ENCODE results near the gene KDM2A.
"Not testable (repeated sequence)": the region's sequence is repeated elsewhere in the genome, so short reads cannot be mapped to it uniquely, and the experiment has no call there.

Gene KDM2A

DNA sequence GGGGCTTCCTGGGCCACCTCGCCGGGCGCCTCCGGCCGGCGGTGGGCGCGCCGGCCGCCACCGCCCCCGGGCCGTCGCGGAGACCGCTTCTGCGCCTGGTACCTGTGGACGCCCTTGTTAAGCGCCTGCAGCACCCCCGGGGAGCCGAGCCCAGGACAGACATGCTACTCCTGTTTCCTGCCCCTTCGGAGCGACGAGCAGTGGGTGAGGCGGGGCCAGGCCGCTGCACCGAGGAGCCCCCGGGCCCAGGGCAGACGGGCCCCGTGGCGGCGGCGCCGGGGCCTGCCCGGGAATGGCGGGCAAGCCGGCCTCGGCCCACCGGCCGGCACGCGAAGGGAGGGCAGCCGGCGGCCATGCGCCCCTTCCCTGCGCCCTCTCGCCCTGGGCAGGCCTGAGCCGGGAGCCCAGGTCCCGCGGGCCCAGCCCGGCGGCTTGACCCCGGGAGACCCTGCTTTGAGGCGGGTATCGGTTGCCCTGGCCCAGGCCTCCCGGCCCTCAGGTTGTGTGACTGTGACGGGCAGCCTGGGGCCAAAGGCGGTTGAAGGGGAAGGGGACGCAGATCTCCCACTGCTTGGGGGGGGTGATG lies 789 bp upstream of the KDM2A start:
- peak; percentile 61 for DNase-seq

DNA sequence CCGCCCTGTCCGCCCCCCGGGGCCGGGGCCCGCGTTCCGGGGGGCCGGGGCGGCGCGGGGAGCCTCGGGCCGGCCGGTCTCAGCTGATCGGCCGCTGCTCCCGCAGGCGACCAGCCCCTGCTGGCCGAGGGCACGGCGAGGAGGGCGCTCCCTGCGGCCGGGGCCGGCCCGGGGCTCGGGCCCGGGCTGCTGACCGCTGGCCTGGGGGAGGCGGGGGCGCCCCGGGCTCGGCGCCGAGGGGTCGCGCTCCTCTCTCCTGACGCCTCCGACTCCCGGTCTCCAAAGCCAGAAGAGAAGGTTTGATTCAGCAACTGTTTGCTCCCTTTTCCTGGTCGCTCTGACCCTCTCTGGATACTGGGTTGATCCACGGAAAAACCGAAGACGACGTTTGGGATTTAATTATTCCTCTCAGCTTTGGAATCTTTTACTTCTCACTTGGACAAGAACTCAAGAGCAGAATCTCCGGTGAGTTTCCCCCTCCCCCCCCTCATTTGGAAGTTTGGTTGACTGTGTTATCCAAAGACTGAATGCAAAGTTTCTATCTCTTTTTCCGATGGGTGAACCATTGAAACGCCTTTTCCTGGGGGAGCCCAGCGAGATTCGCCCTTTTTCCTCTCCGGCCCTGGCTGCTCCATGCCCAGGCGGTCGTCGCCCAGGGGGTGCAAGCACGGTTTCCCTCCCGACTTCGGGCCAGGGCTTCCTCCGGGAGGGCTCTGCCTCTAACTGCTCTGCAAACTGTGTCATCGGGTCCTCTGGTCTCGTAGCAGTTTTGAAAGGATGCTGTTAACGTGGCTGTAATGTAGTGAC lies 725 bp downstream of the KDM2A start:
- peak; percentile 46 for DNase-seq

DNA sequence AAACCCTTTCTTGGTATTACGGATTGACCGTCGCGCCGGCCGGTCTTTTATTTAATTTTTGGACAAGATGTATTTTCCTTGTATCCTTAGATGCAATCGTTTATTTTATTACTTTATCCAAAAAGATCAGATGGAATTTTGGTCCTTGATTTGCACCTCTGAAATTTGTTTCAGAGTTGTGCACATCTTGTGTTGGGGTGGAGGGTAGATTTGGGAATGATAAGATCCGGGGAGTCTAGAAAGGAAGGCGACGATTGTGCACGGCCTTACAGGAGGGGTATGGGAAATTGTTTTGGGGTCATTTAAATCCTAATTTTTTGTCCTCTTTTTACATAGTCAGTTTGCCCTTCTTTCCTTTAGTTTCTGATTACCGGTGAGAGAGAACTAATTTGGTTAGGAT lies 1.4 kb downstream of the KDM2A start:
- DNase-seq = peak; percentile 26

DNA sequence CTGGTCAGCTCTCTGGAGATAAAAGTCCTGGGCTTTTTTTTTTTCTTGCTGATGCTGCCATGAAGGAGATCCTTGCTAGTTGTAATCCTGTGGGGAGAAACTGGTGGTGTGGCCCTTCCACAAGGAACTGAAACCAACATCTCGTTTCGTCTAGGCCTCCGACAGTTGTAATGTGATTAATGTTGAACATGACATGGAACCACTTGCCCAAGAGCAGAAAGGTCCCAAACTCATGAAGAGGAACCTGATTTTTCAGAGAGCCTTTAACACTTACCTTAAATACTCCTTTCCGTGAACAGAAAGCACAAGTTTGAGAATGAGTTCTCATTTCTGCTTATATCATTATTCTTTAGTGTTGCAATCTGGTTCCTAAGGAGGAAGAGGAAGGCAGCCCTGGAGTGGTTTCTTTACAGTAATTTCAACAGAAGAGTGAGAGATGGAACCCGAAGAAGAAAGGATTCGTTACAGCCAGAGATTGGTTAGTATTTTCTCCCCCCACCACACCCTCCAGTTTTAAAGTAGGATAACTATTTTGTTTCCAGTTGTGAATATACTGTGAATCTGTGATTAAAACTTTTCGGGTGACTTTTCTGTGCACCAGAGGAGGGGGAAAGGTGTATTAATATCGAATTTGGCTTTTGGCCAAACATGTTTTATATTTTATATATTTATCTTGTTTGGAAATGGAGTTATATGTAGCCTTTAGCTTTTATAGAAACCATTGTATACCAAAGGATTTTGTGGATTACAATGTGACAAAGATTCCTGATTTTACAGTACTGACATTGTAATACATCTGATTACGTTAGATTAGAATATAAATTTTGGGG lies 2.0 kb downstream of the KDM2A start:
- DNase-seq = peak; percentile 75

DNA sequence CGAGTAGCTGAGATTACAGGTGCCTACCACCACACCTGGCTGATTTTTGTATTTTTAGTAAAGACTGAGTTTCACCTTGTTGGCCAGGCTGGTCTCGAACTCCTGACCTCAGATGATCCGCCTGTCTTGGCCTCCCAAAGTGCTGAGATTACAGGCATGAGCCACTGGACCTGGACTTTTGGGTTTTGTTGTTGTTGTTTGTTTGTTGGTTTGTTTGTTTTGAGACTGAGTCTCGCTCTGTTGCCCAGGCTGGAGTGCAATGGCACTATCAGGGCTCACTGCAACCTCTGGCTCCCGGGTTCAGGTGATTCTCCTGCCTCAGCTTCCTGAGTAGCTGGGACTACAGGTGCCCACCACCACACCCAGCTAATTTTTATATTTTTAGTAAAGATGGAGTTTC lies 4.7 kb downstream of the KDM2A start:
- DNase-seq = not testable (repeated sequence)

DNA sequence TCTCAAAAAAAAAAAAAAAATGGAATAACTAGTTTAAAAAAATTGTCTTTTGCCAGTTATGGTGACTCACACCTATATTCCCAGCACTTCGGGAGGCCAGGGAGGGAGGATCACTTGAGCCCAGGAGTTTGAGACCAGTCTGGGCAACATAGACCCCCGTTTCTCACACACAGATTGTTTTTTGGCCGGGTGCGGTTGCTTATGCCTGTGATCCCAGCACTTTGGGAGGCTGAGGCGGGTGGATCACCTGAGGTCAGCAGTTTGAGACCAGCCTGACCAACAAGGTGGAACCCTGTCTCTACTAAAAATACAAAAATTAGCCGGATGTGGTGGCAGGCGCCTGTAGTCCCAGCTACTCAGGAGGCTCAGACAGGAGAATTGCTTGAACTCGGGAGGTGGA lies 7.2 kb downstream of the KDM2A start:
- DNase-seq = not testable (repeated sequence)

DNA sequence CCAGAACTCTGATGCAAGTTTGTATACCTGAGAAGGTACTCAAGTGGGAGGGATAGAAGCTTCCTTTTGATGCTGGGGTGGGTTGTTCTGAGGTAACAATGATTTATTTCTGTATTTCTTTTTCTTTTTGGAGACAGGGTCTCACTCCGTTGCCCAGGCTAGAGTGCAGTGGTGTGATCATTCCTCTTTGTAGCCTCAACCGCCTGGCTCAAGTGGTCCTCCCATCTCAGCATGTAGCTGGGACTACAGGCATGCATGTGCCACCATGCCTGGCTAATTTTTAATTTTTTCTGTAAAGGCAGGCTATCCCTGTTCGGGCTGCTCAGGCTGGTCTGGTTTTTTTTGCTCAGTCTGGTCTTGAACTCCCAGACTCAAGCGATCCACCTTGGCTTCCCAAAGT lies 7.9 kb downstream of the KDM2A start:
- DNase-seq = no peak

DNA sequence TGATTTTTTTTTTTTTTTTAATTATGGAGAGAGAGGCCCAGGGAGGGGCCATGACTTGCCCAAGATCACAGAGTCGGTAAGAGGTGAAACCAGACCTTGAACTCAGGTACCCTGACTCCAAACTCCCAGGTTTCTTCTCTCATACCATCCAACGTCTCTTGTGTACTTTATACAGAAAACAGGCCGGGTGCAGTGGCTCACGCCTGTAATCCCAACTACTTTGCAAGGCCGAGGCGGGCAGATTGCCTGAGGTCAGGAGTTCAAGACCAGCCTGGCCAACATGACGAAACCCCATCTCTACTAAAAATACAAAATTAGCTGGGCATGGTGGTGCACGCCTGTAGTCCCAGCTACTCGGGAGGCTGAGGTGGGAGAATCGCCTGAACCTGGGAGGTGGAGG lies 11.8 kb downstream of the KDM2A start:
- DNase-seq = not testable (repeated sequence)

DNA sequence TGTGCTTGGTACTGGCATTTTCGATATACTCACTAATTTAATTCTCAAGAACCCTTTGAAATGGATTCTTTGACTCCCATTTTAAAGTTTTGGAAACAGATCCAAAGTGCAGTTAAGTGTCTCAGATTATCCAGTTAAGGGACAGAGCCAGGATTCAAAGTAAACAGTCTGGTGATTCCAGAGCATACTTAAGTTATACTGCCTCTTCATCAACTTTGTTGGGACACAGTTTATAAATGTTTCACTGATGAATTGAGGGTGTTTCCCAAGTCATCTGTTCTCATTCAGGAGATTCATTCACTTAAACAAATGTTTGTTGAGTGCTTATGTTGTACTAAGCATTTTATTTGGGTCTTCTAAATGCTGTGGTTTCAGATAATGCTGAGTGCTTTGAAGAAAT lies 17.1 kb downstream of the KDM2A start:
- no peak for DNase-seq

DNA sequence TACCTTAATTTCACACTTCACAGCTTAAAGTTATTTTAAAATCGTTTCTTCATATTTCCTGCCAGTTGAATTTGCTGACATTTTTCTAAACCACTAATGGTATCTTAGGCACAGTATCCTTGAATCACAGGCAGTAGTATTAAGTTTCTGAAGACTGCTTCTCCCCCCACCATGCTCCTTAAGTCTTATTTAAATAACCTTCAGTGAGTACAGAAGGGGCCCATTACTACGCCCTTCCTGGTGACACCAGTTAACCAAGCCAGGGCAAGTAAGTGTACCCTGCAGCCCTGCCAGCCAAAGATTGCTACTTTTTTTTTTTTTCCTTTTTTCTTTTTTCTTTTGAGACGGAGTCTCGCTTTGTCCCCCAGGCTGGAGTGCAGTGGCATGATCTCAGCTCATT lies 19.9 kb downstream of the KDM2A start:
- DNase-seq = no peak

DNA sequence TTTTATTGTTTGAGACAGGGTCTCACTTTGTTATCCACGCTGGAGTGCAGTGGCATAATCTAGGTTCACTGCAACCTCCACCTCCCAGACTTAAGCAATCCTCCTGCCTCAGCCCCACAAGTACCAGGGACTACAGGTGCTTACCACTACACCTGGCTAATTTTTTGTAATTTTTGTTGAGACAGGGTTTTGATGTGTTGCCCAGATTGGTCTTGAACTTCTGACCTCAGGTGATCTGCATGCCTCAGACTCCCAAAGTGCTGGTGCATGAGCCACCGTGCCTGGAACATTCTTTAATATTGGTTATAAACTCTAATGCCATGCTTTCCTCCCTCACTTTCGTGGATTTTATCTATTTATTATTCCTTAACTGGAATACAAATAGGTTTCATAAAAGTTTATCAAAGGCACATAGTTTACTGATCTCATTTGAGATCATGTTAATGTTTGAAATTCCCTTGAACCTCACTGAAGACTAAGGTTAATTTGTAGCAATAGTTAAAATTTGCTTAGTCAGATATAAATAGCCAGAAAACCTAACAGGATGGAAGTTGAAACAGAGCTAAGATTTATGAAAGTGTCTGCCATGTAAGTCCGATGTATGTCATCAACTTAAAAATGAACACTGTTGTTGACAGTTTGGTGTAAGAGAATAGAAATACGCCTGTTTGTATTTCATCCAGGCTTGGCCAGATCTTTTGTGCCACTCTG lies 27.6 kb downstream of the KDM2A start:
- DNase-seq = no peak

DNA sequence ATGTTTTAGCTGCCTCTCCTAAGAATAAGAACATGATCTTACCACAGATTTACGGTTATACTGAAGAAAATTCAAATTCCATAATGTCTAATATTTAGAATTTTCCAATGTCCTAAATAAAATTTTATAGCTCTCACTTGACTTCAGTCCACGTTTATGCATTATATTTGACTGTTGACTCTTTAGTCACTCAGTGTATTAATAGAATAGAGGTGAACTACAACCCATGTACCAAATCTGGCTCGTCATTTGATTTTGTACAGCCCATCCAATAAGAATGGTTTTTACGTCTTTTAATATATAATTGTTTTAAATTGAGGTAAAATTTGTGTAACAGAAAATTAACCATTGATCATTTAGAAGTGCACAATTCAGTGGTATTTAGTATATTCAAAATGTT lies 34.9 kb downstream of the KDM2A start:
- no peak for DNase-seq

DNA sequence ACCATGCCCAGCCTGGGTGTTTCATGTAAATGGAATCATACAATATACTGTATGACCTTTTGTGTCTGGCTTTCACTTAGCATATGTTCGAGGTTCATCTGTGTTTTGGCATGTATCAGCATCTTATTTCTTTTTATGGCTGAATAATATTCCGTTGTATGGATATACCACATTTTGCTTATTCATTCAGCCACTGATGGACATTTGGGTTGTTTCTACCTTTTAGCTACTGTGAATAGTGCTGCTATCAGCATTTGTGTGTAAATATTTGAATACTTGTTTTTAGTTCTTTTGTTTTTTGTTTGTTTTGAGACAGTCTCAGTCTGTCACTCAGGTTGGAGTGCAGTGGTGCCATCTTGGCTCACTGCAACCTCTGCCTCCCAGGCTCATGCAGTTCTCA lies 35.7 kb downstream of the KDM2A start:
- no peak for DNase-seq

DNA sequence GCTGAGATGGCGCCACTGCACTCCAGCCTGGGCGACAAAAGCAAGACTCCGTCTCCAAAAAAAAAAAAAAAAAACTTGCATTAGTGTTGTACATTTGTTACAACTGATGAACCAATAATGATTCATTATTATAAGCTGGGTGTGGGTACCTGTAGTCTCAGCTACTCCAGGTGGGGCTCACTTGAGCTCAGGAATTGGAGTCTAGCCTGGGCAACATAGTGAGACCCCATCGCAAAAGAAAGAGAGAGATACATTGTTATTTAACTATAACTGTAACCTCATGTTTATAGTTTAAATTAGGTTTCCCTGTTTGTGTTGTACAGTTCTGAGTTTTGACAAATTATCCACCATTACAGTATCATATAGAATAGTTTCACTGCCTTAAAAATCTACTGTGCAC lies 38.6 kb downstream of the KDM2A start:
- no peak for DNase-seq

DNA sequence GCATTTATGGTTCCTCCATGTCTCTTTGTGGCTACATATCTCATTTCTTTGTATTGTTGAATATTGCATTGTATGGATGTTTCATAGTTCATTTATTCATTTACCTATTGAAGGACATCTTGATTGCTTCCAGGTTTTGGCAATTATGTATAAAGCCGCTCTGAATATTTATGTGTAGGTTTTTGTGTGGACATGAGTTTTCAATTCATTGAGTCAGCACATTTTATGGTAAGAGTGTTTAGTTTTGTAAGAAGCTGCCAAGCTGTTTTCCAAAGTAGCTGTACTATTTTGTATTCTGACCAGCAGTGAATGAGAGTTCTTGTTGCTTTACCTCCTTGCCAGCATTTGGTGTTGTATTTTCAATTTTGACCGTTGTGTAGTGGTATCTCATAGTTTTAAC lies 39.2 kb downstream of the KDM2A start:
- DNase-seq = no peak

DNA sequence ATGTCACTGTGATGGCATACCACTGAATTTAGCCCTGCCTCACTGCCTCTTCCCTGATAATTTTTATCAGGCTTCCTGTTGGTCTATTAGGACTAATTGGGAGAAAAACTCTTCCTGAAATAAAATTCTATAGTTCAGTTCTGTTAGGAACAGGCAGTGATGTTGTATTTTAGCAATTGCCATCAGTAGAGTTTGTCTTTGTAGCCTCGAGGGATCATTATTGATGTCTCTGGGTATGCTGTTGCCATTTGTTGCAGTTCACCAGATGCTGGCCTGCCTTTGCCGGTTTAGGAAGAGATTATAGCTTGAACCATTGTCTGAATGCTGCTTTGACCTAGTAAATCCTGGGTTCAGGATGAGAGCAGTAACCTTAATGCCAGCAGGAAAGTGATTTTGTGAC lies 41.0 kb downstream of the KDM2A start:
- no peak for DNase-seq

DNA sequence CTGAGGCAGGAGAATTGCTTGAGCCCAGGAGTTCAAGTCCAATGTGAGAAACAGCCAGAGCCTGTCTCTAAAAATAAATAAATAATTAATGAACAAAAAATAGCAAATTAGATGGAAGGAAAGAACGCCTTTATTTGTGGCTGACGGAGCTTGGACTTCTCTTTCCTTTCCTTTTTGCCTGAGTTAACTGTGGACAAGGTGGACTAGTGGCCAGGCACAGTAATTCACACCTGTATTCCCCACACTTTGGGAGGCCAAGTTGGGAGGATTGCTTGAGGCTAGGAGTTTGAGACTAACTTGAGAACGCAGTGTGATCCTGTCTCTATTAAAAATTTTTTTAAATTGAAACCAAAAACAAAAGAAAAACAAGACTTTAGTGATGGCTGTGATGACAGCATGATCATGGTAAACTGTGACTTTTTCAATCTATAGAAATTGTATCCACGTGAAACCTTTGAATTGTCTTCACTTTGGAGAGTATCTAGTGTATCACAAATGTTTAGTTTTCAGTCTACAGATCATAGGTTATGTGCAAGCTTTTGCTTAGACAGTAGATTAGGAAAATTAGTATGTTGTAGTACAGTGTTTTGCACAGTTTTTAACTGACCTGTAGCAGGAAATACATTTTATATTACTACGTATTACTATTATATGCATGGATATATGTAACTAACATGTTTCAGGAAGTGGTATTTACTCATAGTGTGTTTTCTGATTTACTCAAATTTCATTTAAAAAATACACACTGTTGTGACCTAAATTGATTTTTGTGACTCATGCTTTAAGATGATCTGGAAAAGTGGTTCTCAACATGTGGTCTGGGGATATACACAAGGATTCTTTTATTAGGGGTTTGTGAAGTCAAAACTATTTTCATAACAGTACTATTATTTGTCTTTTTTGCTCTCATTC lies 42.1 kb downstream of the KDM2A start:
- DNase-seq = no peak

DNA sequence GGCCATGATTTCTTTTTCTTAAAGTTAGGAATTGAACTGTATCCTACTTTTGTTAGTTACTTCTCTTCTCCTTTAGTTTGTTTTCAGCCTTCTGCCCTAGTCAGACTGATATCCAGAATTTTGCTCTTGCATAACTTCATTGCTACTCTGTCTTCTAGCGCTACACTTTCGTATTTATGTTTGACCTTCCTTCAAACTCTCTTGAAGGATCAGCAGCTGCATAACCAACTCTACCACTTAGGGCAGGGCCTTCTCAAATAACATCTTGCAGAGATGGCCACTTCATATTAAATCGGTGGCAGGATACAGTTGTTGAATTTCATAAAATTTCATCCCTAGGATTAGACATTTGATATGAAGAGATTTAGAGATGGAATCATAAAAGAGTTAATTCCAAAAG lies 43.9 kb downstream of the KDM2A start:
- DNase-seq = no peak

DNA sequence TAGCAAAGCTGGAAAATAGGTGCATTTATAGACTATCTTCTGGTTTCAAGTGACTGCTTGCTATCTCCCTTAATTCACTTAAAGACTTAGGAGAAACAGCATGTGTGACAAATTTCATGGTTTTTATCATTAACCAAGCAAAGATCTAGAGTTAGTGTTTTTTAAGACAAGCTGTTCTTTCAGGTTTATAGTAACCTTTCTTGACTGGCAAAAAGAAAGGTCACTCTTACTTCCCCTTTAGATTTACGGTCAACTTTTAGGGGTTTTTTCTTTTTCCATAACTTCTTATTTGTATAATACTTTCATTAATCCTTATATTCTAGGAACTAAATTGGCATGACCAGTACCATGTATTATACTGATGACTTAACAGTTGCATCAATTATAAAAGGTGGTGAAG lies 46.6 kb downstream of the KDM2A start:
- no peak for DNase-seq

DNA sequence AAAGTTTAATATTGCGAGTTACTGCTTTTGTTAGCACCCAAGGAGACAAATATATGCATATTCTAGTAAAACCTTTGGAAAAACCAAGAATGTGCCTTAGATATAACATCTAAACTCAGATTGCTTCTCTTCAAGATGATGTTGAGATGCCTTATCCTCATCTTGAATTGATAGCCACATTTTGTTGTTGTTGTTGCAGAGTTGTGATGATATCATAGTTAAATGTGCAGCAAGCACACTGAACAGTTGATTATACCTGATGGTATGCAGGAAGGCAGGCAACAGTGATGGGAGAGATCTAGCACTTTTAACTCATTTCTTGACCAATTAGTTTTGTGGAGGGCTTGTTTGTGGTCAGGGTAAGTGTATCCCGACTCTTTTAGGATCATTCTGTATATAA lies 48.0 kb downstream of the KDM2A start:
- no peak for DNase-seq

DNA sequence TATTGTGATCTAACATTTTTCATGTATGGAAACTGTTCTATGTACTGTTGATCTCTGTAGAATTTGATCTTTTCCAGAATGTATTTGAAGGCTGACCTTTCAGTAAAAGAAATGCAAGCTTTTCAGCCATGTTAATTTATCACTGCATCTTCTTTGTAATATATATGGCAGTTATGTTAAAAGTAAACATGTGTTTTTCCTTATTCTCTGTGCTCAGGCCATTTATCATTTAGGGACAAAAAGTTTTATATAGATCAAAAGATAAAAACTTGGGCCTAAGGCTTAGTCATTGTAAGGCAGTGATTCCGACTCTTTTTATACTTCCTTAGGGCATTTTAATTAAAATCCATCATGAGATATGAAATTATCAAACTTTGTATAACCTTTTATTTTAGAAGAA lies 48.7 kb downstream of the KDM2A start:
- no peak for DNase-seq

DNA sequence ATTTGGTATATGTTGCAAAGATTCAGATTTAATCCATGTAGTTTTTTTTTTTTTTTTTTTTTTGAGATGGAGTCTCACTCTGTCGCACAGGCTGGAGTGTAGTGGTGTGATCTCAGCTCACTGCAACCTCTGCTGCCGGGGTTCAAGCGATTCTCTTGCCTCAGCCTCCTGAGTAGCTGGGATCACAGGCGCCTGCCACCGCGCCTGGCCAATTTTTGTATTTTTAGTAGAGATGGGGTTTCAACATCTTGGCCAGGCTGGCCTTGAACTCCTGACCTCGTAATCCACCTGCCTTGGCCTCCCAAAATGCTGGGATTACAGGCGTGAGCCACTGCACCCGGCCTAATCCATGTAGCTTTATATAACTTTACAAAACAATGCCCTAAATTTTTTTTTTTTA lies 49.8 kb downstream of the KDM2A start:
- DNase-seq = not testable (repeated sequence)

Measured in hematopoietic multipotent progenitor cell treated with erythropoietin and hydrocortisone succinate and interleukin-3 and kit ligand, for 4 days (in vitro differentiated cells).